Mesendoderm (in vitro differentiated cells): ENCODE results near the gene PTGR1.

Source experiments
- DNase-seq: peaks from one replicate; pipeline ENCODE4 v3.0.0; 2013
- H2AK5ac ChIP-seq: 2 replicates; pipeline ENCODE4 v1.6.1; 2013; ENCODE audit warnings: low read length, inconsistent platforms
- H2BK120ac ChIP-seq: 2 replicates; pipeline ENCODE4 v1.6.1; 2013; ENCODE audit warnings: low read depth, mild to moderate bottlenecking, low read length, moderate library complexity, mixed read lengths
- H2BK15ac ChIP-seq: replicated peaks from 2 replicates; pipeline ENCODE4 v1.6.1; 2013; ENCODE audit warnings: low read depth, mild to moderate bottlenecking, moderate library complexity
- H2BK5ac ChIP-seq: 2 replicates; pipeline ENCODE4 v1.6.1; 2013; ENCODE audit warnings: low read length, inconsistent platforms
- H3K18ac ChIP-seq: 2 replicates; pipeline ENCODE4 v1.6.1; 2013; ENCODE audit warnings: mild to moderate bottlenecking, low read length, mixed read lengths
- H3K23ac ChIP-seq: one replicate; pipeline ENCODE4 v1.6.1; 2013; ENCODE audit warnings: low read length
- H3K27ac ChIP-seq: 2 replicates; pipeline ENCODE4 v1.5.1; 2013; ENCODE audit warnings: low read depth, mild to moderate bottlenecking, inconsistent platforms, low read length, moderate library complexity
- H3K27me3 ChIP-seq: 2 replicates; pipeline ENCODE4 v1.6.1; 2013; ENCODE audit warnings: low read length, control low read depth, mild to moderate bottlenecking, inconsistent platforms; ENCODE audit not compliant: insufficient read depth, poor library complexity
- H3K36me3 ChIP-seq: 2 replicates; pipeline ENCODE4 v1.6.1; 2013; ENCODE audit warnings: low read length, inconsistent platforms; ENCODE audit not compliant: control insufficient read depth, insufficient read depth
- H3K4ac ChIP-seq: one replicate; pipeline ENCODE4 v1.6.1; 2013; ENCODE audit warnings: low read depth, mild to moderate bottlenecking, low read length, moderate library complexity
- H3K4me1 ChIP-seq: 2 replicates; pipeline ENCODE4 v1.6.1; 2013; ENCODE audit warnings: low read depth, low read length, inconsistent platforms; ENCODE audit not compliant: control insufficient read depth
- H3K4me2 ChIP-seq: 2 replicates; pipeline ENCODE4 v1.6.1; 2013; ENCODE audit warnings: low read length
- H3K4me3 ChIP-seq: 2 replicates; pipeline ENCODE4 v1.5.1; 2013; ENCODE audit warnings: mild to moderate bottlenecking, low read length
- H3K56ac ChIP-seq: one replicate; pipeline ENCODE4 v1.6.1; 2013; ENCODE audit warnings: low read length
- H3K79me1 ChIP-seq: 2 replicates; pipeline ENCODE4 v1.6.1; 2013; ENCODE audit warnings: low read length, inconsistent platforms
- H3K79me2 ChIP-seq: 2 replicates; pipeline ENCODE4 v1.6.1; 2013; ENCODE audit warnings: mild to moderate bottlenecking, low read length; ENCODE audit not compliant: control insufficient read depth, insufficient read depth
- H3K9ac ChIP-seq: 2 replicates; pipeline ENCODE4 v1.6.1; 2013; ENCODE audit warnings: low read length, inconsistent platforms
- H4K5ac ChIP-seq: one replicate; pipeline ENCODE4 v1.6.1; 2013; ENCODE audit warnings: low read length
- H4K8ac ChIP-seq: one replicate; pipeline ENCODE4 v1.6.1; 2013; ENCODE audit warnings: low read depth, mild to moderate bottlenecking, control low read depth, low read length, moderate library complexity
- WGBS: extraction: QIAGEN DNeasy Blood & Tissue Kit; methylation state at CpG from one replicate; pipeline ENCODE4 v1.1.7; 2013; ENCODE audit warnings: low lambda C conversion rate, missing lambda C conversion rate; ENCODE audit not compliant: insufficient coverage; ENCODE audit errors: extremely low coverage; 5-methylcytosine and 5-hydroxymethylcytosine counted together

Gene PTGR1

GRCh38 chr9:111632060-111632459 lies 32.6 kb upstream of the PTGR1 start:
- Histone ChIP-seq H4K5ac (no peak overlapping the region), H3K23ac (no peak overlapping the region), H3K27ac (no peak overlapping the region), H3K79me1 (peaks cover 11% of the 10 kb centered on the region), H2BK120ac (no peak overlapping the region), H2AK5ac (no peak overlapping the region), H3K56ac (peak overlapping the region; percentile 91), H3K4me1 (peaks cover 6% of the 10 kb centered on the region), H2BK15ac (no peak overlapping the region), H3K36me3 (no peaks in the 10 kb centered on the region), H4K8ac (no peak overlapping the region), H2BK5ac (no peak overlapping the region), H3K27me3 (no peaks in the 10 kb centered on the region), H3K18ac (no peak overlapping the region), H3K4ac (no peak overlapping the region), H3K79me2 (peaks cover 45% of the 10 kb centered on the region), H3K4me2 (peak overlapping the region; percentile 64), H3K4me3 (peak overlapping the region; percentile 73), H3K9ac (peak overlapping the region; percentile 91)
- no CpG with 5 or more reads among the region's 5 CpGs for WGBS
- DNase-seq: no peak

- H3K4me1 ChIP-seq: peaks cover 6% of the 10 kb centered on the region
- H2BK5ac ChIP-seq: no peak within 1 kb of the TSS
- H3K18ac ChIP-seq: peak within 1 kb of the TSS; percentile 52
- no peaks in the 10 kb centered on the region for H3K36me3 ChIP-seq
- no peaks in the 10 kb centered on the region for H3K27me3 ChIP-seq
- no peak within 1 kb of the TSS for H4K5ac ChIP-seq
- DNase-seq: peak; percentile 99
- peak within 1 kb of the TSS; percentile 91 for H3K56ac ChIP-seq
- peak within 1 kb of the TSS; percentile 82 for H4K8ac ChIP-seq
- peak within 1 kb of the TSS; percentile 77 for H3K4me3 ChIP-seq
- peaks cover 9% of the 10 kb centered on the region for H3K79me1 ChIP-seq
- no peak within 1 kb of the TSS for H2BK15ac ChIP-seq
- no CpG with 5 or more reads among the region's 79 CpGs for WGBS
- peak within 1 kb of the TSS; percentile 76 for H3K4me2 ChIP-seq
- no peak within 1 kb of the TSS for H3K27ac ChIP-seq
- peak within 1 kb of the TSS; percentile 66 for H3K4ac ChIP-seq
- H3K9ac ChIP-seq: peak within 1 kb of the TSS; percentile 91
- no peak within 1 kb of the TSS for H2BK120ac ChIP-seq
- H2AK5ac ChIP-seq: no peak within 1 kb of the TSS
- no peak within 1 kb of the TSS for H3K23ac ChIP-seq
- peaks cover 41% of the 10 kb centered on the region for H3K79me2 ChIP-seq
These were observed 31.9 kb upstream of the PTGR1 start, which contains the start of gene DNAJC25 for GRCh38 chr9:111631214-111631971. Gene DNAJC25 (plus strand): TSS chr9:111631334. CDS start chr9:111631408, 74 bp downstream.

- H3K36me3 ChIP-seq: no peaks in the 10 kb centered on the region
These were observed 31.4 kb upstream of the PTGR1 start for GRCh38 chr9:111630964-111631213.

GRCh38 chr9:111630182-111630963 lies 30.9 kb upstream of the PTGR1 start:
- peaks cover 9% of the 10 kb centered on the region for H3K79me1 ChIP-seq
- no peak overlapping the region for H2BK5ac ChIP-seq
- H2BK15ac ChIP-seq: no peak overlapping the region
- peak overlapping the region; percentile 78 for H3K9ac ChIP-seq
- no peaks in the 10 kb centered on the region for H3K36me3 ChIP-seq
- H3K4ac ChIP-seq: peak overlapping the region; percentile 66
- no peak overlapping the region for H3K27ac ChIP-seq
- peak overlapping the region; percentile 82 for H4K8ac ChIP-seq
- H3K4me1 ChIP-seq: peaks cover 6% of the 10 kb centered on the region
- no peak overlapping the region for H2AK5ac ChIP-seq
- WGBS: no CpG with 5 or more reads among the region's 17 CpGs
- no peak overlapping the region for H3K23ac ChIP-seq
- H4K5ac ChIP-seq: no peak overlapping the region
- H3K4me2 ChIP-seq: peak overlapping the region; percentile 76
- no peak for DNase-seq
- H3K56ac ChIP-seq: peak overlapping the region; percentile 87
- H3K4me3 ChIP-seq: peak overlapping the region; percentile 77
- no peaks in the 10 kb centered on the region for H3K27me3 ChIP-seq
- H3K18ac ChIP-seq: peak overlapping the region; percentile 6
- H3K79me2 ChIP-seq: peaks cover 35% of the 10 kb centered on the region
- no peak overlapping the region for H2BK120ac ChIP-seq

More at GRCh38 chr9:111630964-111631213, 31.4 kb upstream of the PTGR1 start:
- H3K4me2 ChIP-seq: peak overlapping the region; percentile 76
- H3K9ac ChIP-seq: peak overlapping the region; percentile 78
- no peak overlapping the region for H3K23ac ChIP-seq
- H2BK5ac ChIP-seq: no peak overlapping the region
- no peak for DNase-seq
- WGBS: no CpG with 5 or more reads among the region's 14 CpGs
- no peak overlapping the region for H2BK15ac ChIP-seq
- H3K27me3 ChIP-seq: no peaks in the 10 kb centered on the region
- peak overlapping the region; percentile 87 for H3K56ac ChIP-seq
- H2BK120ac ChIP-seq: no peak overlapping the region
- peak overlapping the region; percentile 77 for H3K4me3 ChIP-seq
- no peak overlapping the region for H4K5ac ChIP-seq
- no peak overlapping the region for H2AK5ac ChIP-seq
- H3K79me2 ChIP-seq: peaks cover 38% of the 10 kb centered on the region
- H3K18ac ChIP-seq: no peak overlapping the region
- no peak overlapping the region for H4K8ac ChIP-seq
- H3K4me1 ChIP-seq: peaks cover 6% of the 10 kb centered on the region
- no peak overlapping the region for H3K27ac ChIP-seq
- H3K79me1 ChIP-seq: peaks cover 9% of the 10 kb centered on the region
- peak overlapping the region; percentile 66 for H3K4ac ChIP-seq

GRCh38 chr9:111628411-111628810 lies 29.0 kb upstream of the PTGR1 start:
- no peak overlapping the region for H3K23ac ChIP-seq
- no peak overlapping the region for H2BK5ac ChIP-seq
- no peak overlapping the region for H3K9ac ChIP-seq
- H3K79me1 ChIP-seq: peaks cover under 1% of the 10 kb centered on the region
- H3K27me3 ChIP-seq: no peaks in the 10 kb centered on the region
- H3K4me3 ChIP-seq: no peak overlapping the region
- DNase-seq: no peak
- H3K4ac ChIP-seq: no peak overlapping the region
- H3K36me3 ChIP-seq: no peaks in the 10 kb centered on the region
- no peak overlapping the region for H2BK15ac ChIP-seq
- no CpG with 5 or more reads among the region's 7 CpGs for WGBS
- H3K4me1 ChIP-seq: peaks cover 4% of the 10 kb centered on the region
- no peak overlapping the region for H2BK120ac ChIP-seq
- no peak overlapping the region for H4K8ac ChIP-seq
- H3K4me2 ChIP-seq: no peak overlapping the region
- H3K18ac ChIP-seq: no peak overlapping the region
- no peak overlapping the region for H3K56ac ChIP-seq
- no peak overlapping the region for H2AK5ac ChIP-seq
- H3K79me2 ChIP-seq: peaks cover 19% of the 10 kb centered on the region
- H4K5ac ChIP-seq: no peak overlapping the region
- H3K27ac ChIP-seq: no peak overlapping the region
